Measurements from ENCODE around the gene SPDYE3. TPM values are rescaled to one million over a fixed set of nuclear protein-coding genes. Genes with fewer than 3 reads are reported as not detected.
"Not testable (repeated sequence)": the region's sequence is repeated elsewhere in the genome, so short reads cannot be mapped to it uniquely, and the experiment has no call there.

The SPDYE3 gene
- total RNA-seq, 1 experiment from 2014 or later = not detected

DNA sequence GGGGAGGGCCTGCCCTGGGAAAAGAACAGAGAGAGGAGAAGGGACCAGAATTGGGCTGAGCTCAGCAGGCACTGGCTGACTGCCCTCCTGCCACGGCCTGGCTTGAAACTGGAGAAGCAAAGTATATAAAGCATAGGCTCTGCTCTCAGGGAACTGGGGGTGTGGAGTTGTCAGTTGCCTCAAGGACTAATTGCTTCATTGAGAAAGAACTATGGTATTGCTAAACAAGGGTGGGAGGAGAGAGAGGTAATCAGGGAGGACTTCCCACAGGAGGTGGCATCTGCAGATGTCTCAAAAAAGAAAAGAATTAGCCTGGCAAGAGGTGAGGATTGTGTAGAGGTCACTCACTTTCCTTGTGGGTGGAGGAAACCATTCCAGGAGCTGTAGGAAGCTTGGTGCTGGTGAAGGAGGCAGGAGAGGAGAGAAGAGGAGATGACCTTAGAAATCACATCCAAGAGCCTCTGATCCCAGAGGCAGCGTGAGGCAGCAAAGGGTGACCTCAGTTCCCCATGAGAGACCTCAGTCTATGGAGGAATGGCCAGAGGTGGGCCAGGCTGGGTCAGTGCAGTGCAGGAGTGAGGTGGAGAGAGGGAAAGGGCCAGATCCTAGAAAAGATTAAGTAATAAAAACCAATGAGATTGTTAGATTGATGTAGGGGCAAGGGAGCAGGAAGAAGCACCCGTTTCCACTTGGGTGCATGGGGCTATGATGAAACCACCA, 52.8 kb downstream of the SPDYE3 start (continued):
- no peak for TF ChIP-seq KAT7 (CRISPR knock-in tag; IDR thresholded peaks at IDR 0.05; ENCODE audit: borderline replicate concordance)
- no peak for TF ChIP-seq SMAD3 (CRISPR knock-in tag; IDR thresholded peaks at IDR 0.05; ENCODE audit: borderline replicate concordance)
- TF ChIP-seq GTF2I (CRISPR knock-in tag; conservative IDR thresholded peaks at IDR 0.05) = no peak
- no peak for TF ChIP-seq ZNF396 (CRISPR knock-in tag; IDR thresholded peaks at IDR 0.05; ENCODE audit: borderline replicate concordance)
- TF ChIP-seq IRF2 (CRISPR knock-in tag; IDR thresholded peaks at IDR 0.05; ENCODE audit: borderline replicate concordance, low read depth) = no peak

DNA sequence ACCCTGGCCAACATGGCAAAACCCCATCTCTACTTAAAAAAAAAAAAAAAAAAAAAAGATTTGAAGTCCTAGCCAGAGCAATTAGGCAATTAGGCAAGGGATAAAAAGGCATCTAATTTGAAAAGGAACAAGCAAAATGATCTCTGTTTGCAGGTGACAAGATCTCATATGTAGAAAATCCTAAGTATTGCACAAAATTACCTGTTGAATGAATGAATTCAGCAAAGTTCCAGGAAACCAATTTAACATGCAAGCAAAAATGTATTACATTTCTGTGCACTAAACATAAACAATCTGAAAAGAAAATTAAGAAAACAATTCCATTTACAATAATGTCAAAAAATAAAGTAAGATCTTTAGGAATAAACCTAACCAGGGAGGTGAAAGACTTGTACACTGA, 55.6 kb downstream of the SPDYE3 start:
- Mint-ChIP-seq H3K36me3 (peaks cover 63% of the 10 kb centered on the region), H3K9me3 (no peaks in the 10 kb centered on the region), H3K27me3 (ENCODE audit: low read depth) (no peaks in the 10 kb centered on the region), H3K4me1 (peaks cover 4% of the 10 kb centered on the region; the same call in 1 of the 2 replicates), H3K4me3 (no peak overlapping the region), H3K27ac (no peak overlapping the region)
- no peak for ATAC-seq
- CTCF ChIA-PET = no interaction called here
- POLR2A ChIA-PET = no interaction called here
- DNase-seq (ENCODE audit: low spot score) = no peak
- TF ChIP-seq, protein P1, sequence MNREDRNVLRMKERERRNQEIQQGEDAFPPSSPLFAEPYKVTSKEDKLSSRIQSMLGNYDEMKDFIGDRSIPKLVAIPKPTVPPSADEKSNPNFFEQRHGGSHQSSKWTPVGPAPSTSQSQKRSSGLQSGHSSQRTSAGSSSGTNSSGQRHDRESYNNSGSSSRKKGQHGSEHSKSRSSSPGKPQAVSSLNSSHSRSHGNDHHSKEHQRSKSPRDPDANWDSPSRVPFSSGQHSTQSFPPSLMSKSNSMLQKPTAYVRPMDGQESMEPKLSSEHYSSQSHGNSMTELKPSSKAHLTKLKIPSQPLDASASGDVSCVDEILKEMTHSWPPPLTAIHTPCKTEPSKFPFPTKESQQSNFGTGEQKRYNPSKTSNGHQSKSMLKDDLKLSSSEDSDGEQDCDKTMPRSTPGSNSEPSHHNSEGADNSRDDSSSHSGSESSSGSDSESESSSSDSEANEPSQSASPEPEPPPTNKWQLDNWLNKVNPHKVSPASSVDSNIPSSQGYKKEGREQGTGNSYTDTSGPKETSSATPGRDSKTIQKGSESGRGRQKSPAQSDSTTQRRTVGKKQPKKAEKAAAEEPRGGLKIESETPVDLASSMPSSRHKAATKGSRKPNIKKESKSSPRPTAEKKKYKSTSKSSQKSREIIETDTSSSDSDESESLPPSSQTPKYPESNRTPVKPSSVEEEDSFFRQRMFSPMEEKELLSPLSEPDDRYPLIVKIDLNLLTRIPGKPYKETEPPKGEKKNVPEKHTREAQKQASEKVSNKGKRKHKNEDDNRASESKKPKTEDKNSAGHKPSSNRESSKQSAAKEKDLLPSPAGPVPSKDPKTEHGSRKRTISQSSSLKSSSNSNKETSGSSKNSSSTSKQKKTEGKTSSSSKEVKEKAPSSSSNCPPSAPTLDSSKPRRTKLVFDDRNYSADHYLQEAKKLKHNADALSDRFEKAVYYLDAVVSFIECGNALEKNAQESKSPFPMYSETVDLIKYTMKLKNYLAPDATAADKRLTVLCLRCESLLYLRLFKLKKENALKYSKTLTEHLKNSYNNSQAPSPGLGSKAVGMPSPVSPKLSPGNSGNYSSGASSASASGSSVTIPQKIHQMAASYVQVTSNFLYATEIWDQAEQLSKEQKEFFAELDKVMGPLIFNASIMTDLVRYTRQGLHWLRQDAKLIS (CRISPR knock-in tag; IDR thresholded peaks at IDR 0.05; ENCODE audit: borderline replicate concordance) = no peak
- TF ChIP-seq, protein P2, sequence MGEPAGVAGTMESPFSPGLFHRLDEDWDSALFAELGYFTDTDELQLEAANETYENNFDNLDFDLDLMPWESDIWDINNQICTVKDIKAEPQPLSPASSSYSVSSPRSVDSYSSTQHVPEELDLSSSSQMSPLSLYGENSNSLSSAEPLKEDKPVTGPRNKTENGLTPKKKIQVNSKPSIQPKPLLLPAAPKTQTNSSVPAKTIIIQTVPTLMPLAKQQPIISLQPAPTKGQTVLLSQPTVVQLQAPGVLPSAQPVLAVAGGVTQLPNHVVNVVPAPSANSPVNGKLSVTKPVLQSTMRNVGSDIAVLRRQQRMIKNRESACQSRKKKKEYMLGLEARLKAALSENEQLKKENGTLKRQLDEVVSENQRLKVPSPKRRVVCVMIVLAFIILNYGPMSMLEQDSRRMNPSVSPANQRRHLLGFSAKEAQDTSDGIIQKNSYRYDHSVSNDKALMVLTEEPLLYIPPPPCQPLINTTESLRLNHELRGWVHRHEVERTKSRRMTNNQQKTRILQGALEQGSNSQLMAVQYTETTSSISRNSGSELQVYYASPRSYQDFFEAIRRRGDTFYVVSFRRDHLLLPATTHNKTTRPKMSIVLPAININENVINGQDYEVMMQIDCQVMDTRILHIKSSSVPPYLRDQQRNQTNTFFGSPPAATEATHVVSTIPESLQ (CRISPR knock-in tag; IDR thresholded peaks at IDR 0.05) = no peak
- no peak for TF ChIP-seq SMAD4 (CRISPR knock-in tag; IDR thresholded peaks at IDR 0.05)
- TF ChIP-seq, protein P3, sequence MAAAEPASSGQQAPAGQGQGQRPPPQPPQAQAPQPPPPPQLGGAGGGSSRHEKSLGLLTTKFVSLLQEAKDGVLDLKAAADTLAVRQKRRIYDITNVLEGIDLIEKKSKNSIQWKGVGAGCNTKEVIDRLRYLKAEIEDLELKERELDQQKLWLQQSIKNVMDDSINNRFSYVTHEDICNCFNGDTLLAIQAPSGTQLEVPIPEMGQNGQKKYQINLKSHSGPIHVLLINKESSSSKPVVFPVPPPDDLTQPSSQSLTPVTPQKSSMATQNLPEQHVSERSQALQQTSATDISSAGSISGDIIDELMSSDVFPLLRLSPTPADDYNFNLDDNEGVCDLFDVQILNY (CRISPR knock-in tag; IDR thresholded peaks at IDR 0.05) = no peak
- no peak for TF ChIP-seq ZNF317 (CRISPR knock-in tag; IDR thresholded peaks at IDR 0.05; ENCODE audit: borderline replicate concordance, low read depth)
- no peak for TF ChIP-seq FOXP1 (CRISPR knock-in tag; IDR thresholded peaks at IDR 0.05; ENCODE audit: borderline replicate concordance)
- TF ChIP-seq TEAD1 (CRISPR knock-in tag; IDR thresholded peaks at IDR 0.05) = no peak
- TF ChIP-seq ZNF416 (CRISPR knock-in tag; IDR thresholded peaks at IDR 0.05) = no peak
- no peak for TF ChIP-seq MYBL2 (CRISPR knock-in tag; IDR thresholded peaks at IDR 0.05)
- TF ChIP-seq, protein P4, sequence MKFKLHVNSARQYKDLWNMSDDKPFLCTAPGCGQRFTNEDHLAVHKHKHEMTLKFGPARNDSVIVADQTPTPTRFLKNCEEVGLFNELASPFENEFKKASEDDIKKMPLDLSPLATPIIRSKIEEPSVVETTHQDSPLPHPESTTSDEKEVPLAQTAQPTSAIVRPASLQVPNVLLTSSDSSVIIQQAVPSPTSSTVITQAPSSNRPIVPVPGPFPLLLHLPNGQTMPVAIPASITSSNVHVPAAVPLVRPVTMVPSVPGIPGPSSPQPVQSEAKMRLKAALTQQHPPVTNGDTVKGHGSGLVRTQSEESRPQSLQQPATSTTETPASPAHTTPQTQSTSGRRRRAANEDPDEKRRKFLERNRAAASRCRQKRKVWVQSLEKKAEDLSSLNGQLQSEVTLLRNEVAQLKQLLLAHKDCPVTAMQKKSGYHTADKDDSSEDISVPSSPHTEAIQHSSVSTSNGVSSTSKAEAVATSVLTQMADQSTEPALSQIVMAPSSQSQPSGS (CRISPR knock-in tag; IDR thresholded peaks at IDR 0.05; ENCODE audit: borderline replicate concordance, low read depth) = no peak
- no peak for TF ChIP-seq JUN (CRISPR knock-in tag; IDR thresholded peaks at IDR 0.05)
- TF ChIP-seq TEAD4 (CRISPR knock-in tag; IDR thresholded peaks at IDR 0.05) = no peak
- TF ChIP-seq ETV6 (CRISPR knock-in tag; IDR thresholded peaks at IDR 0.05) = no peak

DNA sequence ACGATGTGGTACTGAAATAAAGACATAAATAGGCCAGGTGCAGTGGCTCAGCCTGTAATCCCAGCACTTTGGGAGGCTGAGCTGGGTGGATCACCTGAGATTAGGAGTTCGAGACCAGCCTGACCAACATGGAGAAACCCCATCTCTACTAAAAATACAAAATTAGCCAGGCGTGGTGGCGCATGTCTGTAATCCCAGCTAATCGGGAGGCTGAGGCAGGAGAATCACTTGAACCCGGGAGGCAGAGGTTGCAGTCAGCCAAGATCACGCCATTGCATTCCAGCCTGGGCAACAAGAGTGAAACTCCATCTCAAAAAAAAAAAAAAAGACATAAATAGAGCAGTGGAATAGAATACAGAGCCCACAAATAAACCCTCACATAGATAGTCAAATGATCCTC, 56.3 kb downstream of the SPDYE3 start:
- H3K9me3 Mint-ChIP-seq; ATAC-seq; H3K4me3 Mint-ChIP-seq; H3K27me3 Mint-ChIP-seq (ENCODE audit: low read depth); H3K4me1 Mint-ChIP-seq; H3K27ac Mint-ChIP-seq; POLR2A ChIA-PET; DNase-seq (ENCODE audit: low spot score): not testable (repeated sequence)
- CTCF ChIA-PET = interaction anchor here (3.3 kb wide), 1 partner anchor 44 kb away, joined by 9 read pairs; no protein-coding TSS in a partner anchor
- H3K36me3 Mint-ChIP-seq = peaks cover 60% of the 10 kb centered on the region
